Stimulated activated CD8-positive, alpha-beta memory T cell treated with anti-CD3 and anti-CD28 coated beads, Interleukin-2, amount 100 ng/mL, for 1 hour (primary cell): ENCODE data around the gene NRXN3.

Experiments
- DNase-seq, 2 donors: peaks; one replicate each; pipeline ENCODE4 v3.0.0-alpha.2; 2020; ENCODE audit warnings: low read depth in 2 of 2

Gene NRXN3

GRCh38 chr14:79627058-79627457 is 1456.9 kb downstream of the NRXN3 start:
- no peak for DNase-seq

GRCh38 chr14:79629411-79630287 is 1459.5 kb downstream of the NRXN3 start:
- no peak for DNase-seq

- no peak for DNase-seq
These were observed 1460.3 kb downstream of the NRXN3 start for GRCh38 chr14:79630288-79630960.

GRCh38 chr14:79631276-79631675 is 1461.1 kb downstream of the NRXN3 start:
- no peak for DNase-seq

- no peak for DNase-seq
These were observed 1468.6 kb downstream of the NRXN3 start for GRCh38 chr14:79638672-79639266.

- DNase-seq = no peak
These were observed 1469.4 kb downstream of the NRXN3 start for GRCh38 chr14:79639613-79640012.

- DNase-seq = no peak
These were observed 1471.2 kb downstream of the NRXN3 start for GRCh38 chr14:79641371-79641770.

- no peak for DNase-seq
These were observed 1473.0 kb downstream of the NRXN3 start for GRCh38 chr14:79643132-79643531.

GRCh38 chr14:79645753-79646362 is 1475.7 kb downstream of the NRXN3 start:
- no peak for DNase-seq

- no peak for DNase-seq
These were observed 1479.7 kb downstream of the NRXN3 start for GRCh38 chr14:79649856-79650255.

GRCh38 chr14:79652513-79653307 is 1482.5 kb downstream of the NRXN3 start:
- DNase-seq = no peak

GRCh38 chr14:79656056-79656455 is 1485.9 kb downstream of the NRXN3 start:
- DNase-seq = no peak

- no peak for DNase-seq
These were observed 1486.3 kb downstream of the NRXN3 start for GRCh38 chr14:79656496-79656895.

GRCh38 chr14:79658221-79658620 is 1488.0 kb downstream of the NRXN3 start:
- no peak for DNase-seq

- DNase-seq = no peak
These were observed 1488.6 kb downstream of the NRXN3 start for GRCh38 chr14:79658769-79659168.

- no peak for DNase-seq
These were observed 1490.1 kb downstream of the NRXN3 start for GRCh38 chr14:79660053-79660939.

GRCh38 chr14:79661752-79662151 is 1491.6 kb downstream of the NRXN3 start:
- no peak for DNase-seq

- DNase-seq = no peak
These were observed 1493.3 kb downstream of the NRXN3 start for GRCh38 chr14:79663453-79663852.

- DNase-seq = no peak
These were observed 1495.4 kb downstream of the NRXN3 start for GRCh38 chr14:79665556-79665955.

GRCh38 chr14:79668951-79669350 is 1498.8 kb downstream of the NRXN3 start:
- no peak for DNase-seq
